Epidermal melanocyte (primary cell): ENCODE measurements around the gene NCKAP5.

ENCODE experiments used
- DNase-seq: peaks from one replicate; pipeline ENCODE4 v3.0.0; 2011; ENCODE audit warnings: low spot score; ENCODE audit not compliant: insufficient read length

The NCKAP5 gene

GRCh38 chr2:132891498-132891897 lies 676.8 kb downstream of the NCKAP5 start:
- DNase-seq: no peak

GRCh38 chr2:132886574-132886973 lies 681.7 kb downstream of the NCKAP5 start:
- no peak for DNase-seq

GRCh38 chr2:132884705-132885104 lies 683.6 kb downstream of the NCKAP5 start:
- DNase-seq: no peak

- no peak for DNase-seq
Measured at GRCh38 chr2:132884292-132884691, 684.0 kb downstream of the NCKAP5 start.

GRCh38 chr2:132883430-132883829 lies 684.8 kb downstream of the NCKAP5 start:
- DNase-seq: no peak

- no peak for DNase-seq
Measured at GRCh38 chr2:132881546-132881945, 686.7 kb downstream of the NCKAP5 start.

GRCh38 chr2:132877923-132878322 lies 690.3 kb downstream of the NCKAP5 start:
- no peak for DNase-seq

GRCh38 chr2:132876745-132877391 lies 691.4 kb downstream of the NCKAP5 start:
- DNase-seq: no peak

- no peak for DNase-seq
Measured at GRCh38 chr2:132875193-132875592, 693.1 kb downstream of the NCKAP5 start.

- no peak for DNase-seq
Measured at GRCh38 chr2:132873738-132874137, 694.5 kb downstream of the NCKAP5 start.

GRCh38 chr2:132871831-132872230 lies 696.4 kb downstream of the NCKAP5 start:
- no peak for DNase-seq

GRCh38 chr2:132863961-132864360 lies 704.3 kb downstream of the NCKAP5 start:
- DNase-seq: no peak

- no peak for DNase-seq
Measured at GRCh38 chr2:132860220-132860619, 708.0 kb downstream of the NCKAP5 start.

- no peak for DNase-seq
Measured at GRCh38 chr2:132859590-132859989, 708.7 kb downstream of the NCKAP5 start.

GRCh38 chr2:132857319-132857718 lies 710.9 kb downstream of the NCKAP5 start:
- no peak for DNase-seq

GRCh38 chr2:132850688-132851087 lies 717.6 kb downstream of the NCKAP5 start:
- DNase-seq: no peak

GRCh38 chr2:132849118-132849517 lies 719.1 kb downstream of the NCKAP5 start:
- no peak for DNase-seq

GRCh38 chr2:132845339-132845738 lies 722.9 kb downstream of the NCKAP5 start:
- DNase-seq: no peak

GRCh38 chr2:132844585-132844984 lies 723.7 kb downstream of the NCKAP5 start:
- DNase-seq: no peak

GRCh38 chr2:132837769-132838168 lies 730.5 kb downstream of the NCKAP5 start:
- DNase-seq: no peak

GRCh38 chr2:132830321-132830827 lies 737.9 kb downstream of the NCKAP5 start:
- DNase-seq: no peak

GRCh38 chr2:132825601-132826000 lies 742.7 kb downstream of the NCKAP5 start:
- no peak for DNase-seq

GRCh38 chr2:132824716-132825115 lies 743.5 kb downstream of the NCKAP5 start:
- no peak for DNase-seq

GRCh38 chr2:132816234-132816633 lies 752.0 kb downstream of the NCKAP5 start:
- no peak for DNase-seq
